Measurements from ENCODE around the gene CYGB.

The CYGB gene

GRCh38 chr17:76570877-76571471 lies 33.5 kb upstream of the CYGB start:
- Histone ChIP-seq H3K4me2 (no peak overlapping the region), H3K27me3 (peaks cover 28 to 62% (median 45%) of the 10 kb centered on the region in 11 experiments), H3K9me3 (replicated peaks in 1 of 11) (peaks cover 0 to 18% (median 9%) of the 10 kb centered on the region in 11 experiments; a peak in 17 of 22 replicates), H3K9ac (no peak overlapping the region), H3K4me3 (no peak overlapping the region), H3K36me3 (peaks cover 6 to 17% (median 15%) of the 10 kb centered on the region in 11 experiments), H4K20me1 (peaks cover 16 to 74% (median 62%) of the 10 kb centered on the region in 11 experiments; a peak in 21 of 22 replicates), H3K4me1 (peaks cover 27 to 47% (median 38%) of the 10 kb centered on the region in 10 experiments), H3K27ac (no peak overlapping the region)
- no peak for TF ChIP-seq Cebpa-rat (IDR thresholded peaks at IDR 0.05)

DNA sequence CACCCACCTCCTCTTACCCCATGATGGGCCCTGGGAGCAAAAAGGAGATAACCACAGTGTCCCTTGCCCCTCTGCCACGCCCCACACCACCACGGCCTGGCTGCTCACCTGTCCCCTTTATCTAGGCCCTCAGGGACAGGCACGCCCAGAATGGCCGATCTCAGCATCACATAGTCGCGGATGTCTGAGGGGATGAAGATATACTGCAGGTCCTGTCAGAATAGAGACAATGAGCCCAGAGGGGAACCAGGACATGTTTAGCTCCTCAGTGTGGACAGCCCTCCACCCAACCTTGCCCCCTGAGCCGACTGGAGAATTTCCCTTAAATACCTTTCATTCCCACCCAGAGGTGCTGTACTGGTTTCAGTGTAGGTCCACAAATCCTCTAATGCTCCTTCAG lies 32.9 kb upstream of the CYGB start:
- TF ChIP-seq Cebpa-rat (IDR thresholded peaks at IDR 0.05), result no peak

DNA sequence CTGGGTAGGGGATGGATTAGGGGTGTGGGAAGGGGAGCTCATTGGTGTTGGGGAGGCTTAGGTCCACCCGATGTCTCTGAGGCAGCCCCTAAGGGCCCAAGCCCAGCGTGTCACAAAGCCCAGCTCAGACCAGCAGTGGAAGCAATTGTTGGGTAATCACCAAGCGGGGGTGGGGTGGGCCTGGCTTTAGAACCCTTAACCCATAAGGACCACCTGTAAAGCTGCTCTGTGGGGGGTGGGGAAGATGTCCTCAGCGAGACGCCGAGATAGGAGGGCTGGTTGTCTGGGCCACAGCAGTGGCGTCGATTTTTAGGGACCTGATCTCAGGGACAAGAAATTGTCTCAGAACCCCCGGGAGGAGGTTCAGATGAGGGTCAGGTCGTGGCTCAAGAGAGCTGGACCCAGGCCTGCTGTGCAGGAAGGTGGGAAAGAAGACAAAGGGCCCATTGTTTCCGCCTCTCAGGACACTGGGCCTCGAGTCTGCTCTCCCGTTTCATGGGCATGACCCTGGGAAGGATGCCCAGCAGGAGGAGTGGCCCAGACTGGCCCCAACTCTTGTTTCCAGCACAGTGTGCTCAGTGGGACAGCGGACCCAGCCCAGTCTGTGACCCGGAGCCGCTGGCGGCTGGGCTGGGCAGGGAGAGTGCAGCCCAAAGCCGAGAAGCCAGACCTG lies 32.2 kb upstream of the CYGB start:
- H3K27me3 ChIP-seq, result peaks cover 28 to 60% (median 41%) of the 10 kb centered on the region in 11 experiments
- H3K9ac ChIP-seq, result no peak overlapping the region
- no peak overlapping the region for H3K4me3 ChIP-seq
- peaks cover 0 to 18% (median 9%) of the 10 kb centered on the region in 11 experiments; a peak in 17 of 22 replicates for H3K9me3 ChIP-seq (replicated peaks in 1 of 11)
- H4K20me1 ChIP-seq, result peaks cover 28 to 86% (median 75%) of the 10 kb centered on the region in 11 experiments; a peak in 21 of 22 replicates
- no peak for TF ChIP-seq Cebpa-rat (IDR thresholded peaks at IDR 0.05)
- no peak overlapping the region for H3K27ac ChIP-seq
- H3K36me3 ChIP-seq, result peaks cover 18 to 29% (median 27%) of the 10 kb centered on the region in 11 experiments
- no peak overlapping the region for H3K4me2 ChIP-seq
- peaks cover 27 to 55% (median 38%) of the 10 kb centered on the region in 10 experiments for H3K4me1 ChIP-seq

More for the DNA sequence above, 32.9 kb upstream of the CYGB start:
- H4K20me1 ChIP-seq, result peaks cover 21 to 79% (median 68%) of the 10 kb centered on the region in 11 experiments; a peak in 21 of 22 replicates
- H3K9ac ChIP-seq, result no peak overlapping the region
- H3K27me3 ChIP-seq, result peaks cover 28 to 60% (median 43%) of the 10 kb centered on the region in 11 experiments
- peaks cover 27 to 52% (median 38%) of the 10 kb centered on the region in 10 experiments for H3K4me1 ChIP-seq
- no peak overlapping the region for H3K4me2 ChIP-seq
- peaks cover 0 to 18% (median 9%) of the 10 kb centered on the region in 11 experiments; a peak in 17 of 22 replicates for H3K9me3 ChIP-seq (replicated peaks in 1 of 11)
- no peak overlapping the region for H3K4me3 ChIP-seq
- peaks cover 11 to 22% (median 20%) of the 10 kb centered on the region in 11 experiments for H3K36me3 ChIP-seq
- no peak overlapping the region for H3K27ac ChIP-seq

GRCh38 chr17:76568811-76569221 lies 31.3 kb upstream of the CYGB start:
- no peak overlapping the region for H3K9ac ChIP-seq
- TF ChIP-seq Cebpa-rat (IDR thresholded peaks at IDR 0.05), result no peak
- peaks cover 36 to 91% (median 83%) of the 10 kb centered on the region in 11 experiments; a peak in 21 of 22 replicates for H4K20me1 ChIP-seq
- peaks cover 0 to 18% (median 9%) of the 10 kb centered on the region in 11 experiments; a peak in 17 of 22 replicates for H3K9me3 ChIP-seq (replicated peaks in 1 of 11)
- peak overlapping the region in 3 of 11 experiments; percentile 20 to 45 (median 34); a peak in 2 of 22 replicates for H3K4me2 ChIP-seq
- H3K27ac ChIP-seq, result no peak overlapping the region
- H3K4me1 ChIP-seq, result peaks cover 28 to 55% (median 38%) of the 10 kb centered on the region in 10 experiments
- H3K4me3 ChIP-seq, result no peak overlapping the region
- peaks cover 27 to 38% (median 36%) of the 10 kb centered on the region in 11 experiments for H3K36me3 ChIP-seq
- peaks cover 28 to 55% (median 36%) of the 10 kb centered on the region in 11 experiments for H3K27me3 ChIP-seq

GRCh38 chr17:76567634-76568432 lies 30.3 kb upstream of the CYGB start:
- H3K27me3 ChIP-seq, result peaks cover 20 to 46% (median 28%) of the 10 kb centered on the region in 11 experiments
- H3K4me3 ChIP-seq, result no peak overlapping the region
- H3K9me3 ChIP-seq (replicated peaks in 1 of 11), result peaks cover 0 to 18% (median 9%) of the 10 kb centered on the region in 11 experiments; a peak in 17 of 22 replicates
- peak overlapping the region in 6 of 11 experiments; percentile 2 to 46 (median 32); a peak in 8 of 22 replicates for H3K4me2 ChIP-seq
- H3K27ac ChIP-seq, result no peak overlapping the region
- peaks cover 38 to 94% (median 90%) of the 10 kb centered on the region in 11 experiments; a peak in 21 of 22 replicates for H4K20me1 ChIP-seq
- H3K4me1 ChIP-seq, result peaks cover 29 to 57% (median 41%) of the 10 kb centered on the region in 10 experiments
- H3K36me3 ChIP-seq, result peaks cover 30 to 48% (median 46%) of the 10 kb centered on the region in 11 experiments
- H3K9ac ChIP-seq, result 0 out of 22 replicates have a peak overlapping the region, but pooled peaks of 2 of the 11 experiments have one; percentile 12 to 35
- no peak for TF ChIP-seq Cebpa-rat (IDR thresholded peaks at IDR 0.05)

GRCh38 chr17:76566988-76567431 lies 29.5 kb upstream of the CYGB start:
- no peak for TF ChIP-seq Cebpa-rat (IDR thresholded peaks at IDR 0.05)
- H4K20me1 ChIP-seq, result peaks cover 46 to 94% (median 91%) of the 10 kb centered on the region in 11 experiments
- H3K9ac ChIP-seq, result peak overlapping the region in 2 of 11 experiments; percentile 12 to 35; a peak in 1 of 22 replicates
- peaks cover 36 to 55% (median 52%) of the 10 kb centered on the region in 11 experiments for H3K36me3 ChIP-seq
- H3K4me2 ChIP-seq, result peak overlapping the region in 7 of 11 experiments; percentile 2 to 46 (median 29); a peak in 7 of 22 replicates
- no peak overlapping the region for H3K27ac ChIP-seq
- H3K27me3 ChIP-seq, result peaks cover 16 to 38% (median 22%) of the 10 kb centered on the region in 11 experiments
- H3K4me1 ChIP-seq, result peaks cover 23 to 57% (median 41%) of the 10 kb centered on the region in 10 experiments
- no peak overlapping the region for H3K4me3 ChIP-seq
- H3K9me3 ChIP-seq (replicated peaks in 1 of 11), result peaks cover 0 to 18% (median 9%) of the 10 kb centered on the region in 11 experiments; a peak in 17 of 22 replicates

DNA sequence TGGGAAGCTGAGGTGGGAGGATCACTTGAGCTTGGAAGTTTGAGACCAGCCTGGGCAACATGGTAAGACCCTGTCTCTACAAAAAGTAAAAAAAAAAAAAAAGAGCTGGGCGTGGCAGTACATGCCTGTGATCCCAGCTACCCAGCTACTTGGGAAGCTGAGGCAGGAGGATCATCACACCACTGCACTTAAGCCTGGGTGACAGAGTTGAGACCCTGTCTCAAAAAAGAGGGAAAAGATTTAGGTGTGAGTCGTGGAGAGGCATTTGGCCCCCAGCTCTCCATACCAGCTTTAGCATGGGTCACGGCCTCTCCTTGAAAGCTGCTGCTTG lies 29.1 kb upstream of the CYGB start:
- H3K36me3 ChIP-seq, result peaks cover 40 to 59% (median 56%) of the 10 kb centered on the region in 11 experiments

More for the DNA sequence above, 29.1 kb upstream of the CYGB start:
- Histone ChIP-seq H3K9me3 (replicated peaks in 1 of 11) (peaks cover 0 to 17% (median 9%) of the 10 kb centered on the region in 11 experiments; a peak in 17 of 22 replicates), H3K4me3 (no peak overlapping the region), H3K27ac (no peak overlapping the region), H3K27me3 (peaks cover 11 to 34% (median 18%) of the 10 kb centered on the region in 11 experiments), H3K4me1 (peaks cover 23 to 57% (median 41%) of the 10 kb centered on the region in 10 experiments), H3K9ac (no peak overlapping the region), H3K4me2 (peak overlapping the region in 5 of 11 experiments; percentile 11 to 46 (median 34); a peak in 5 of 22 replicates), H4K20me1 (peaks cover 51 to 94% (median 91%) of the 10 kb centered on the region in 11 experiments)
- TF ChIP-seq Cebpa-rat (IDR thresholded peaks at IDR 0.05), result no peak

All from BLaER1 treated with 17β-estradiol and CSF1 and Interleukin-3, amounts not matched to agents 10 nM and 100 nM (cell line).